KOPT-K1 (cell line): ENCODE results near the gene LTBP4.

Experiments
- H3K27ac ChIP-seq: fragments of 200-600 bp; sonication (generic); 2 replicates; pipeline ENCODE4 v1.5.1; 2016; ENCODE audit warnings: antibody characterized with exemption, mild to moderate bottlenecking, low read depth, low read length; ENCODE audit not compliant: poor library complexity, severe bottlenecking
- H3K36me3 ChIP-seq: fragments of 200-600 bp; sonication (generic); 2 replicates; pipeline ENCODE4 v1.5.1; 2017; ENCODE audit warnings: antibody characterized with exemption, mild to moderate bottlenecking, low read length, moderate library complexity; ENCODE audit not compliant: insufficient read depth
- H3K9me3 ChIP-seq: fragments of 200-600 bp; sonication (generic); 2 replicates; pipeline ENCODE4 v1.5.1; 2017; ENCODE audit warnings: antibody characterized with exemption, low read length, mild to moderate bottlenecking; ENCODE audit not compliant: insufficient read depth, poor library complexity, severe bottlenecking

Gene LTBP4

GRCh38 chr19:40598918-40599307 lies 2.3 kb upstream of the LTBP4 start:
- Histone ChIP-seq H3K9me3 (no peaks in the 10 kb centered on the region), H3K36me3 (no peaks in the 10 kb centered on the region), H3K27ac (no peak overlapping the region)

- Histone ChIP-seq H3K9me3 (no peaks in the 10 kb centered on the region), H3K36me3 (no peaks in the 10 kb centered on the region), H3K27ac (no peak overlapping the region)
Observed at GRCh38 chr19:40599331-40599901, 1.8 kb upstream of the LTBP4 start.

GRCh38 chr19:40599902-40600569 lies 1.1 kb upstream of the LTBP4 start:
- no peak overlapping the region for H3K27ac ChIP-seq
- H3K36me3 ChIP-seq: no peaks in the 10 kb centered on the region
- no peaks in the 10 kb centered on the region for H3K9me3 ChIP-seq

- no peaks in the 10 kb centered on the region for H3K9me3 ChIP-seq
- H3K27ac ChIP-seq: no peak overlapping the region
- H3K36me3 ChIP-seq: no peaks in the 10 kb centered on the region
Observed at GRCh38 chr19:40600570-40601133, 517 bp upstream of the LTBP4 start.

GRCh38 chr19:40603071-40603388 lies 1.9 kb downstream of the LTBP4 start:
- H3K27ac ChIP-seq: no peak overlapping the region
- no peaks in the 10 kb centered on the region for H3K36me3 ChIP-seq
- no peaks in the 10 kb centered on the region for H3K9me3 ChIP-seq

- no peaks in the 10 kb centered on the region for H3K9me3 ChIP-seq
- no peaks in the 10 kb centered on the region for H3K36me3 ChIP-seq
- no peak overlapping the region for H3K27ac ChIP-seq
Observed at GRCh38 chr19:40603389-40604170, 2.4 kb downstream of the LTBP4 start.

- H3K36me3 ChIP-seq: no peaks in the 10 kb centered on the region
- no peaks in the 10 kb centered on the region for H3K9me3 ChIP-seq
- no peak overlapping the region for H3K27ac ChIP-seq
Observed at GRCh38 chr19:40604171-40604646, 3.0 kb downstream of the LTBP4 start.

GRCh38 chr19:40604647-40605215 lies 3.6 kb downstream of the LTBP4 start:
- no peaks in the 10 kb centered on the region for H3K36me3 ChIP-seq
- no peak overlapping the region for H3K27ac ChIP-seq
- no peaks in the 10 kb centered on the region for H3K9me3 ChIP-seq

GRCh38 chr19:40605216-40605971 lies 4.2 kb downstream of the LTBP4 start:
- Histone ChIP-seq H3K9me3 (no peaks in the 10 kb centered on the region), H3K36me3 (no peaks in the 10 kb centered on the region), H3K27ac (no peak overlapping the region)

- H3K36me3 ChIP-seq: no peaks in the 10 kb centered on the region
- no peaks in the 10 kb centered on the region for H3K9me3 ChIP-seq
- H3K27ac ChIP-seq: no peak overlapping the region
Observed at GRCh38 chr19:40607311-40608239, 6.4 kb downstream of the LTBP4 start.

- Histone ChIP-seq H3K36me3 (no peaks in the 10 kb centered on the region), H3K27ac (no peak overlapping the region), H3K9me3 (no peaks in the 10 kb centered on the region)
Observed at GRCh38 chr19:40608240-40608621, 7.1 kb downstream of the LTBP4 start.

GRCh38 chr19:40608957-40609356 lies 7.8 kb downstream of the LTBP4 start:
- Histone ChIP-seq H3K36me3 (no peaks in the 10 kb centered on the region), H3K27ac (no peak overlapping the region), H3K9me3 (no peaks in the 10 kb centered on the region)

GRCh38 chr19:40609561-40610395 lies 8.6 kb downstream of the LTBP4 start:
- no peak overlapping the region for H3K27ac ChIP-seq
- H3K36me3 ChIP-seq: no peaks in the 10 kb centered on the region

More at GRCh38 chr19:40609561-40610395, 8.6 kb downstream of the LTBP4 start:
- H3K9me3 ChIP-seq: no peaks in the 10 kb centered on the region
